ENCODE data around the gene FOS. TPM values are rescaled to one million over a fixed set of nuclear protein-coding genes. Genes with fewer than 3 reads are reported as not detected.

FOS gene
- total and polyA plus RNA-seq, 2 experiments from 2014 or later, result 47.3 to 54.8 TPM

DNA sequence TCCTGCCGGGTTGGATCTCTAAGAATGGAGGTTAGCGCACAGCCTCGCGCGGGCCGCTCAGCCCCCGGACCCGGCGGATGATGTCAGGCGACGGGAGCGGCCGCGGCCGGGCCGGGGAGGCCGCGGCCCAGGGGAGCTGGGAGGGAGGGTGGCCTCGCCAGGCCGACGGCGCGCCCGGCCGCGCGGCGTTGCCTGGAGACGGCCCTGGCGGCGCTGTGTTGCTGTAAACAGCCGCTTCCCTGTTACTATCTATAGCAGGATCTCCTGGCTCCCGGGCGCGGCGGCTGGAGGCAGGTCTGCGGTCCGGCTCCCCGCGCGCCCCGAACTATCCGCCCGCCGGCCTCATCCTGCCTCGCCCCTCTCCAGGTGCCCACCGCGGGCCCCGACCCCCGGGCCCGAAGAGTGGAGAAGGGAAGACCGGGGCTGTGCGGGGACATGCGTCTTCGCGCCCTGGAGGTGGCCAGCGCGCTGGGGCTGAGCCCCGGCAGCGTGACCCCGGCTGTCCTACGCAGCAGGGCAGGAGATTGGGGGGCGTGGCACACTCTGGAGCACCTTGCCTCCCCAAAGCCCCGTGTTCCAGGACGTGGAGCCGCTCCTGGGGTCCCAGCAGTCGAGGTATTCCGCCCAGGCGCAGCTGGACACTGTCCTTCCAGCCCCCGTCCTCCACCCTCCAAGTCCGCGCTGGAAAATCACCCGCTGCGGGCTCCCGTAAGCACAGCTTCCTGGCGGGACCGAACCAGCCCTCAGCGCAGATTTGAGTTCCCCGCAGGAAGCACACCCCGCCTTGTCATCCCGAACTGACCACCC is 1.4 kb upstream of the FOS start:
- Histone ChIP-seq H3K79me2 (replicated peaks; ENCODE audit: insufficient read depth) (peaks cover 17% of the 10 kb centered on the region), H2AFZ (peak overlapping the region; percentile 44), H3K9me2 (ENCODE audit: insufficient read depth) (no peaks in the 10 kb centered on the region), H3K27me3 (ENCODE audit: insufficient read depth) (peaks cover 41% of the 10 kb centered on the region), H4K20me1 (replicated peaks; ENCODE audit: insufficient read depth) (0 out of 2 replicates have a peak, but pooled peaks cover 7% of the 10 kb centered on the region), H3K36me3 (ENCODE audit: insufficient read depth) (0 out of 2 replicates have a peak, but pooled peaks cover 12% of the 10 kb centered on the region), H3K4me3 (peak overlapping the region; percentile 99), H3K4me1 (ENCODE audit: insufficient read depth) (peaks cover 19% of the 10 kb centered on the region), H3F3A (replicated peaks; ENCODE audit: low read depth) (peaks cover 39% of the 10 kb centered on the region), H3K27ac (ENCODE audit: low read depth) (peak overlapping the region; percentile 93; the same call in 1 of the 2 replicates), H3K4me2 (peak overlapping the region; percentile 97)
- Mint-ChIP-seq H3K27me3 (ENCODE audit: insufficient read depth, low read depth, poor library complexity) (peaks cover 48% of the 10 kb centered on the region), H3K4me1 (peaks cover 28% of the 10 kb centered on the region), H3K36me3 (ENCODE audit: low read depth) (peaks cover 25% of the 10 kb centered on the region), H3K27ac (peak overlapping the region; percentile 100), H3K9me3 (no peaks in the 10 kb centered on the region; the same call in 2 of the 3 replicates), H3K4me3 (peak overlapping the region; percentile 92)
- ATAC-seq (peak; percentile 41), DNase-seq (ENCODE audit: low spot score) (peak; percentile 86)
- TF ChIP-seq, protein P1, sequence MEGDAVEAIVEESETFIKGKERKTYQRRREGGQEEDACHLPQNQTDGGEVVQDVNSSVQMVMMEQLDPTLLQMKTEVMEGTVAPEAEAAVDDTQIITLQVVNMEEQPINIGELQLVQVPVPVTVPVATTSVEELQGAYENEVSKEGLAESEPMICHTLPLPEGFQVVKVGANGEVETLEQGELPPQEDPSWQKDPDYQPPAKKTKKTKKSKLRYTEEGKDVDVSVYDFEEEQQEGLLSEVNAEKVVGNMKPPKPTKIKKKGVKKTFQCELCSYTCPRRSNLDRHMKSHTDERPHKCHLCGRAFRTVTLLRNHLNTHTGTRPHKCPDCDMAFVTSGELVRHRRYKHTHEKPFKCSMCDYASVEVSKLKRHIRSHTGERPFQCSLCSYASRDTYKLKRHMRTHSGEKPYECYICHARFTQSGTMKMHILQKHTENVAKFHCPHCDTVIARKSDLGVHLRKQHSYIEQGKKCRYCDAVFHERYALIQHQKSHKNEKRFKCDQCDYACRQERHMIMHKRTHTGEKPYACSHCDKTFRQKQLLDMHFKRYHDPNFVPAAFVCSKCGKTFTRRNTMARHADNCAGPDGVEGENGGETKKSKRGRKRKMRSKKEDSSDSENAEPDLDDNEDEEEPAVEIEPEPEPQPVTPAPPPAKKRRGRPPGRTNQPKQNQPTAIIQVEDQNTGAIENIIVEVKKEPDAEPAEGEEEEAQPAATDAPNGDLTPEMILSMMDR (conservative IDR thresholded peaks at IDR 0.05; ENCODE audit: low read depth in 2 of 2), result 0 out of 4 replicates have a peak, but pooled peaks of 1 of the 2 experiments have one; percentile 5
- TF ChIP-seq STAT1 (IDR thresholded peaks at IDR 0.05; ENCODE audit: unreplicated experiment), result no peak

GRCh38 chr14:75277815-75278421 is 710 bp upstream of the FOS start:
- peak overlapping the region; percentile 93; the same call in 1 of the 2 replicates for H3K27ac ChIP-seq (ENCODE audit: low read depth)
- Mint-ChIP-seq H3K27ac (peak overlapping the region; percentile 100), H3K9me3 (no peaks in the 10 kb centered on the region; the same call in 2 of the 3 replicates), H3K4me3 (peak overlapping the region; percentile 92), H3K27me3 (ENCODE audit: insufficient read depth, low read depth, poor library complexity) (peaks cover 54% of the 10 kb centered on the region), H3K36me3 (ENCODE audit: low read depth) (peaks cover 31% of the 10 kb centered on the region), H3K4me1 (peaks cover 33% of the 10 kb centered on the region)
- TF ChIP-seq NANOG (IDR thresholded peaks at IDR 0.05; ENCODE audit: borderline replicate concordance), result no peak
- TF ChIP-seq POLR2AphosphoS5 (IDR thresholded peaks at IDR 0.05; ENCODE audit: low read depth), result no peak
- TF ChIP-seq ZNF331 (CRISPR knock-in tag; IDR thresholded peaks at IDR 0.05; ENCODE audit: low read depth), result no peak
- TF ChIP-seq EZH2 (IDR thresholded peaks at IDR 0.05; ENCODE audit: low read depth, unreplicated experiment), result peak; percentile 38
- DNase-seq (ENCODE audit: low spot score), result no peak
- H3K9me2 ChIP-seq (ENCODE audit: insufficient read depth), result no peaks in the 10 kb centered on the region
- H3F3A ChIP-seq (replicated peaks; ENCODE audit: low read depth), result peaks cover 39% of the 10 kb centered on the region
- H2AFZ ChIP-seq, result peak overlapping the region; percentile 44
- ATAC-seq, result no peak; the same call in 2 of the 3 replicates
- H3K4me2 ChIP-seq, result peak overlapping the region; percentile 97
- H3K4me1 ChIP-seq (ENCODE audit: insufficient read depth), result peaks cover 23% of the 10 kb centered on the region
- peaks cover 41% of the 10 kb centered on the region for H3K27me3 ChIP-seq (ENCODE audit: insufficient read depth)
- H3K79me2 ChIP-seq (replicated peaks; ENCODE audit: insufficient read depth), result peaks cover 18% of the 10 kb centered on the region
- peak overlapping the region; percentile 99 for H3K4me3 ChIP-seq
- H3K36me3 ChIP-seq (ENCODE audit: insufficient read depth), result 0 out of 2 replicates have a peak, but pooled peaks cover 12% of the 10 kb centered on the region
- 0 out of 2 replicates have a peak, but pooled peaks cover 7% of the 10 kb centered on the region for H4K20me1 ChIP-seq (replicated peaks; ENCODE audit: insufficient read depth)

Measured in GM23338 (cell line).